GM23338 (cell line): ENCODE results near the gene ZMAT5. TPM values are rescaled to one million over a fixed set of nuclear protein-coding genes. Genes with fewer than 3 reads are reported as not detected.

Experiments
- EZH2 ChIP-seq: fragments of 200-600 bp; sonication (generic); IDR thresholded peaks from one replicate; pipeline ENCODE4 v1.8.0; 2017; ENCODE audit warnings: antibody characterized with exemption, mild to moderate bottlenecking, low read depth; ENCODE audit not compliant: unreplicated experiment
- EZH2phosphoT487 ChIP-seq: fragments of 200-600 bp; sonication (generic); IDR thresholded peaks from one replicate; pipeline ENCODE4 v1.8.1; 2018; ENCODE audit warnings: antibody characterized with exemption; ENCODE audit not compliant: unreplicated experiment
- JUNB ChIP-seq: IDR thresholded peaks from one replicate; pipeline ENCODE4 v1.6.1; 2016; ENCODE audit warnings: antibody characterized with exemption; ENCODE audit not compliant: unreplicated experiment
- NANOG ChIP-seq: IDR thresholded peaks from 2 replicates; pipeline ENCODE4 v1.6.1; 2016; ENCODE audit warnings: antibody characterized with exemption, borderline replicate concordance
- ZNF331 ChIP-seq: fragments of 250-450 bp; sonication (Bioruptor Pico); IDR thresholded peaks from 2 replicates; pipeline ENCODE4 v1.5.0; 2020; ENCODE audit warnings: low read depth, mild to moderate bottlenecking, moderate library complexity
- polyA plus RNA-seq: library from polyadenylated mRNA; unstranded; fragments of >200 nt; fragmentation: Nextera tagmentation; extraction: Ambion mirVana; gene quantifications from 2 replicates; pipeline ENCODE4 v1.2.1, GENCODE V29; 2016
- small RNA-seq: library from RNA; depleted of rRNA; stranded (forward); fragments of <200 nt; gene quantifications from one replicate; pipeline ENCODE3, GENCODE V24; 2014; ENCODE audit warnings: low replicate concordance
- total RNA-seq: library from RNA; depleted of rRNA; stranded (reverse); fragments of >200 nt; shearing (Covaris generic); gene quantifications from 2 replicates; pipeline ENCODE4 v1.2.3, GENCODE V29; 2014; rRNA removed
- TF ChIP-seq, protein P1 (sequence below): IDR thresholded peaks from one replicate; pipeline ENCODE4 v1.6.1; 2018; ENCODE audit warnings: antibody characterized with exemption; ENCODE audit not compliant: unreplicated experiment
- TF ChIP-seq, protein P2 (sequence below): IDR thresholded peaks from 2 replicates; pipeline ENCODE4 v1.6.1; 2016; ENCODE audit warnings: antibody characterized with exemption

The ZMAT5 gene
- total and polyA plus RNA-seq, 2 experiments from 2014 or later, result 14.6 to 25.4 TPM

- TF ChIP-seq ZNF331 (CRISPR knock-in tag) (no peak), EZH2 (no peak), EZH2phosphoT487 (no peak), NANOG (no peak), JUNB (no peak)
- TF ChIP-seq, protein P1, sequence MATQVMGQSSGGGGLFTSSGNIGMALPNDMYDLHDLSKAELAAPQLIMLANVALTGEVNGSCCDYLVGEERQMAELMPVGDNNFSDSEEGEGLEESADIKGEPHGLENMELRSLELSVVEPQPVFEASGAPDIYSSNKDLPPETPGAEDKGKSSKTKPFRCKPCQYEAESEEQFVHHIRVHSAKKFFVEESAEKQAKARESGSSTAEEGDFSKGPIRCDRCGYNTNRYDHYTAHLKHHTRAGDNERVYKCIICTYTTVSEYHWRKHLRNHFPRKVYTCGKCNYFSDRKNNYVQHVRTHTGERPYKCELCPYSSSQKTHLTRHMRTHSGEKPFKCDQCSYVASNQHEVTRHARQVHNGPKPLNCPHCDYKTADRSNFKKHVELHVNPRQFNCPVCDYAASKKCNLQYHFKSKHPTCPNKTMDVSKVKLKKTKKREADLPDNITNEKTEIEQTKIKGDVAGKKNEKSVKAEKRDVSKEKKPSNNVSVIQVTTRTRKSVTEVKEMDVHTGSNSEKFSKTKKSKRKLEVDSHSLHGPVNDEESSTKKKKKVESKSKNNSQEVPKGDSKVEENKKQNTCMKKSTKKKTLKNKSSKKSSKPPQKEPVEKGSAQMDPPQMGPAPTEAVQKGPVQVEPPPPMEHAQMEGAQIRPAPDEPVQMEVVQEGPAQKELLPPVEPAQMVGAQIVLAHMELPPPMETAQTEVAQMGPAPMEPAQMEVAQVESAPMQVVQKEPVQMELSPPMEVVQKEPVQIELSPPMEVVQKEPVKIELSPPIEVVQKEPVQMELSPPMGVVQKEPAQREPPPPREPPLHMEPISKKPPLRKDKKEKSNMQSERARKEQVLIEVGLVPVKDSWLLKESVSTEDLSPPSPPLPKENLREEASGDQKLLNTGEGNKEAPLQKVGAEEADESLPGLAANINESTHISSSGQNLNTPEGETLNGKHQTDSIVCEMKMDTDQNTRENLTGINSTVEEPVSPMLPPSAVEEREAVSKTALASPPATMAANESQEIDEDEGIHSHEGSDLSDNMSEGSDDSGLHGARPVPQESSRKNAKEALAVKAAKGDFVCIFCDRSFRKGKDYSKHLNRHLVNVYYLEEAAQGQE, result no peak
- TF ChIP-seq, protein P2, sequence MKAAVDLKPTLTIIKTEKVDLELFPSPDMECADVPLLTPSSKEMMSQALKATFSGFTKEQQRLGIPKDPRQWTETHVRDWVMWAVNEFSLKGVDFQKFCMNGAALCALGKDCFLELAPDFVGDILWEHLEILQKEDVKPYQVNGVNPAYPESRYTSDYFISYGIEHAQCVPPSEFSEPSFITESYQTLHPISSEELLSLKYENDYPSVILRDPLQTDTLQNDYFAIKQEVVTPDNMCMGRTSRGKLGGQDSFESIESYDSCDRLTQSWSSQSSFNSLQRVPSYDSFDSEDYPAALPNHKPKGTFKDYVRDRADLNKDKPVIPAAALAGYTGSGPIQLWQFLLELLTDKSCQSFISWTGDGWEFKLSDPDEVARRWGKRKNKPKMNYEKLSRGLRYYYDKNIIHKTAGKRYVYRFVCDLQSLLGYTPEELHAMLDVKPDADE, result no peak
Observed at GRCh38 chr22:29683536-29683935, 83.3 kb downstream of the ZMAT5 start (continued).

Small RNA genes lying within 50 kb of the gene (small RNA-seq; reads per million reads assigned to genes)
- gene AC004882.2 (not detected), gene RF00019 (not detected)

Other genes with a start within 250 kb of the ZMAT5 start
- gene THOC5, start 213.2 kb downstream of the ZMAT5 start, total RNA-seq, result 50.3 and 53.4 TPM in 2 replicates
- gene THOC5, start 213.2 kb downstream of the ZMAT5 start, polyA plus RNA-seq, result 24.3 and 24.6 TPM in 2 replicates
- gene NIPSNAP1, start 185.9 kb downstream of the ZMAT5 start, total RNA-seq, result 136 and 154 TPM in 2 replicates
- 72.0 and 80.3 TPM in 2 replicates for gene NIPSNAP1, start 185.9 kb downstream of the ZMAT5 start, polyA plus RNA-seq
- 50.6 and 54.5 TPM in 2 replicates for gene NF2, start 163.4 kb downstream of the ZMAT5 start, total RNA-seq
- gene NF2, start 163.4 kb downstream of the ZMAT5 start, polyA plus RNA-seq, result 14.4 and 15.0 TPM in 2 replicates
- gene CABP7, start 47.0 kb downstream of the ZMAT5 start, total RNA-seq, result 0.24 and 0.35 TPM in 2 replicates
- gene CABP7, start 47.0 kb downstream of the ZMAT5 start, polyA plus RNA-seq, result 0.06 and 0.23 TPM in 2 replicates
- gene UQCR10, start 362 bp upstream of the ZMAT5 start, total RNA-seq, result 78.0 and 91.3 TPM in 2 replicates
- 535 and 550 TPM in 2 replicates for gene UQCR10, start 362 bp upstream of the ZMAT5 start, polyA plus RNA-seq
- gene ASCC2, start 71.3 kb upstream of the ZMAT5 start, total RNA-seq, result 30.5 and 32.4 TPM in 2 replicates
- 31.3 and 34.6 TPM in 2 replicates for gene ASCC2, start 71.3 kb upstream of the ZMAT5 start, polyA plus RNA-seq
- gene MTMR3, start 116.2 kb upstream of the ZMAT5 start, total RNA-seq, result 25.8 and 27.4 TPM in 2 replicates
- gene MTMR3, start 116.2 kb upstream of the ZMAT5 start, polyA plus RNA-seq, result 4.4 and 5.2 TPM in 2 replicates